Superior temporal gyrus (tissue), 1 donor: Measurements from ENCODE around the gene SHOC2.

Source experiments
- DNase-seq: peaks from one replicate; pipeline ENCODE4 v3.0.0-alpha.2; 2016; ENCODE audit errors: extremely low spot score

Gene SHOC2

GRCh38 chr10:110983466-110983865, 64.1 kb downstream of the SHOC2 start:
- no peak for DNase-seq

DNA sequence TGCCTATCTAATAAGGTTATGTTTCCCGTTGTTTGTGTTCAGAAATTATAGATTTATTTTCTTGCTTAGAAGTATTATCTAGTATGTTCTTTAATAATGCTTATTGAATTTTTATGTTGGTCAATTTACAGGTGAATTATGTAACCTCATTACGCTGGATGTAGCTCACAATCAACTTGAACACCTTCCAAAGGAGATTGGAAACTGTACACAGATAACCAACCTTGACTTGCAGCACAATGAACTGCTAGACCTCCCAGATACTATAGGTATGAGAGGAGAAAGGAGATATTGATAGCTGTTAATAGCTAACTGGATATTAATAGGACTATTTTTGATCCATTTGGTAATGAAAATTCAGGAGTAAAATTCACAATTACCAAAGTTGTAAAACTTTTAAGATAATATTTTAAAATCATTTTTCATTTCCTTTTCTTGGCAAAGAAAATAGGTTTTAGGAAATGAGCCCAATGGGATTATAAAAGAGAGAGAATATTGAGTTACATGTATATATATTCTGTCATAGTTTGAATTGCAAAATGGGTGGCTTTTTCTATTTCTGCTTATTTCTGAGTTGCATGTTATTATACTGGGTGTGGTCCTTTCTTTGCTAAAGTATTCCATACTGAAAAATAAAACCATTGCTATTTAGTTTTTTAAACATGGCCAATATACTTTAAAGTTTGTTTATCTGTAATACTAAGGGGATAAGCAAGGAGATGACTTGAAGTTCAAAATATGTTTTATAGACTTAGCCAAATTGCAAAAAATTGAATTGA, 66.3 kb downstream of the SHOC2 start:
- DNase-seq: no peak

GRCh38 chr10:110989016-110989415, 69.6 kb downstream of the SHOC2 start:
- DNase-seq: no peak

DNA sequence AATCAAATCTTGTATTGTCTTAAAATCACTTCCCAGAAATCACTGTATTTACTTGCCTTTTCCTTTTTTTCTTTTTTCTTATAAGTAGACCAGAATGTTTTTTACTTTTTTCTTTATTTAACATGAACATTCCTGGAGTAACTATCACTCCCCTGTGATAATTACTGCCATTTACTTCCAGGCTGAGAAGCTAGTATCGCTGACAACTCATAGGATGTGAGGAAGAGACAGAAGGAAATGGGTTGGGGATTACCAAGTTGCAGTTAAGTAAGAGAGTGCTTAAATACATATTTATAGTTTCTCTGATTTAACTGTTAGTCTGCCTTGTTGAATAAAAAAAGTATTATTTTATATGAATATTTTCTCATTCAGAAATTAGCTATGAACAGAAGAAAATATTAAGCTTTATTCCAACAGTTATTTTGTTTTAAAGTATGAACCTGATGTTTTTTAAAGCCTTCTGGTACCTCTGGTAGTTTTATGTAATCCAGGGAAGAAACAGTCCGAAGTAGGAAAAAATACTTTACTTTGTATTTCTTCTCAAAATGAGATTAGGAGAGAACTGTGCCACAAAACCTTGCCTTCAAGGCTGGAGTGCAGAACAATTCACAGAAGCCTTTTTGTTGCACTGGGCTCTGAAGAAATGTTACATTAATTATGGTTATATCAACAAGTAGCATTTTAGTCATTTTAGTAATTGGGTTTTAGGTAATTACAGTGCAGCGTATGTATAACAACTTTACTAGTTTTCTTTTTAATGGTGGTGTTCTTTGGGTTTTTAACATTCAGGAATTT, 72.8 kb downstream of the SHOC2 start:
- DNase-seq: peak; percentile 20

DNA sequence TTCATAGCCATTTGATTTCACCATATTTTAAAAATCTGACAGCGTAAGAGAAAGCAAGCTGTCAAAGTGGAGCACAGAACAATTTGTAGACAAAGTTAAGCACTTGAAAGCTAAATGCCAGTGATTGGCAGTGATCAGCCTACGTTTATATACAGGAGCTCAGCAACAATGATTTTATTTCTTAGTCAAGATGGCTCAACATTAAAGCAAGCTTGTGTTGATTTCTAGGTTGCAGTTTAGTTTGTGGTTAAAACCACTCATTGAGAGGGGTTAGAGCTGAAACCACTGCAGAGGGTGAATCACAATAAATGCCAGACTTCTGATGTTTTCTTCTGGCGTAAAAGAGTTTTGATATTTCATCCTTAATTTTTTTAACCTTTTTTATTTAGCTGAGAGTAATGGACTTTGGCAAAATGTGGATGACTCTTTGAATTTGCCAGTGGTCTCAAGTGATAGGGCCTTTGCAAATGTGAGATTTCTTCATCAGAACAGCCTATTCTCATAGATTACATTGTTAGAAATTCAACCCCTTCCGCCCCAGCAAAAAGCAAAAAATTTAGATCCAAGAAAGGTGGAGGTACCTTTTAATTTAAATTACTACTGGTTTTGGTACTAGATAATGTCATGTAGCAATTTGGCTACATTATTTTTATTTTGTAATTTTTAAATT, 73.8 kb downstream of the SHOC2 start:
- DNase-seq: no peak

DNA sequence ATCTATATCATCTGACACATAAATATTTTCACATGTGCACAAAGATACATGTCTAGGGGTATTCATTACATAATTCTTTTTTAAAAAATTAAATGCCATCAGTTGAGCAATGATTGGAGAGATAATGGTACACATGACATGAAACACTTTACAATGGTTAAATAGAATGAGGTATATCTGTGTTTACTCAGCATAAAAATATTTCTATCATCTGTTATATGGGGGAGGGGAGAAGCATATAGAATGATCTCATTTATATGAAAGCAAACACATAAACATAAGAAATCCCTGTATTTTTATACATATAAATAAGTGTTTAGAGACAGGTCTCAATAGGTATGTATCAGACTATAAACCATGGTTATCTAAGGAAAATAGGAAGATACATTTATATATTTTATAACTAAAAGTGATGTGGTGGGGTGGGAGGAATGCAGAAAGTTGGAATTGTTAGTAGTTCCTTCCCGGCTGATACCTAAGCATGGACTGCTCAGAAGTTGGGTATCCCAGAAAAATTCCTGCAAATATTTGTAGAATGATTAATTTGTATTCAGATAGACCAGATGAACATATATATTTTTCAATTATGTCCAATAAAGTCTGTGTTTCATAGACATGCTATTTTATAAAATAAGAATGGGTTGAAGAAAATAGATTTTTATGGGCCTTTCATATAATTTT, 75.1 kb downstream of the SHOC2 start:
- DNase-seq: no peak

DNA sequence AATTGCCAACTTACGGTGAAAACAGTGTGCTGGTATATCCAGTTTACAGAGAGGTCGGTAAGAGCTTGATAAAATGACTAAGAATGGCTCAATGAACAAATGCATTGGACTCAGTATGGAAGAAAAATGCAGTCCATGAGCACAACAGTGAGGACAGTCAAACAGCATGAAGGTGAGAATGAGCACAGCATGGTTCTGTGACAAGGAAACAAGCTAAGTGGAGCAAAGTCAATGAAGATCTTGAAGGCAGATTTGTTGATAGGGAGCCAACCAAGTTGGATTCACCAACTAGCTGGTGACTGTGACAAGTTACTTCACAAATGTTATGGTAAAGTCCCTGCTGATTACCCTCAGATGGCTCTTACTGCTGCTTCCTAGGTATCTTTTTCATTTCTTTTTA, 75.9 kb downstream of the SHOC2 start:
- DNase-seq: no peak

GRCh38 chr10:110996256-110996655, 76.9 kb downstream of the SHOC2 start:
- DNase-seq: no peak

- DNase-seq: no peak
Measured at GRCh38 chr10:111004016-111004415, 84.6 kb downstream of the SHOC2 start.

GRCh38 chr10:111007486-111007885, 88.1 kb downstream of the SHOC2 start:
- DNase-seq: no peak

- DNase-seq: no peak
Measured at GRCh38 chr10:111015181-111015580, 95.8 kb downstream of the SHOC2 start.

GRCh38 chr10:111017098-111017497, 97.7 kb downstream of the SHOC2 start:
- no peak for DNase-seq

GRCh38 chr10:111018021-111018420, 98.6 kb downstream of the SHOC2 start:
- DNase-seq: no peak

GRCh38 chr10:111023060-111023459, 103.7 kb downstream of the SHOC2 start:
- no peak for DNase-seq

DNA sequence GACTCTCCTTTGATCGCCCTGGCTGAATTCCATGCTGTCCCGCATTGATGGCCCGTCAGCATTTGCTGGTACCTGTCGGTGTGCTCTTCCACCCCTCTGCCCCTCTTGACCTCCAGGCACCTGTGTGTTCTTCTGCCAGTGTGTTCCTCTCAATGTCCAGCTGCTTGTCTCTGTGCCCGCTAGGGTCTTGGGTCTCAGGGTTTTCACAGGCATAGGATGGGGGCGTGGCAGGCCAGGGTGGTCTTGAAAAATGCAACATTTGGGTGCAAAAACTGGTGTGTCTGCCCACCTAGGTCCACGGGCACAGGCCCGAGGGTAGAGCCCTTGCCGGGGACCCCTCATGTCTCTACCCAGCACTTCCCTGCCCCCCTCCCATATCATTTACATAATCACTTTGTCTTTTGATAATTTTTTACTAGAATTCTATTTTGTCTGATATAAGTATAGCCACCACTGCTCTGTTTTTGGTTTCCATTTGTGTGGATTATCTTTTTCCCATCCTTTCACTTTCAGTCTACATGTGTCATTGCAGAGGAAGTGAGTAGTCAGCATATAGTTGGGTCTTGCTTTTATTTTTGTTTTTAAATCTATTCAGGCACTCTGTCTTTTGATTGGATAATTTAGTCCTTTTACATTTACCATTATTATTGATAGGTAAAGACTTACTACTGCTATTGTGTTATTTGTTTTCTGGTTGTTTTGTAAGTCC, 110.8 kb downstream of the SHOC2 start:
- DNase-seq: no peak

- no peak for DNase-seq
Measured at GRCh38 chr10:111034598-111035310, 115.3 kb downstream of the SHOC2 start.

DNA sequence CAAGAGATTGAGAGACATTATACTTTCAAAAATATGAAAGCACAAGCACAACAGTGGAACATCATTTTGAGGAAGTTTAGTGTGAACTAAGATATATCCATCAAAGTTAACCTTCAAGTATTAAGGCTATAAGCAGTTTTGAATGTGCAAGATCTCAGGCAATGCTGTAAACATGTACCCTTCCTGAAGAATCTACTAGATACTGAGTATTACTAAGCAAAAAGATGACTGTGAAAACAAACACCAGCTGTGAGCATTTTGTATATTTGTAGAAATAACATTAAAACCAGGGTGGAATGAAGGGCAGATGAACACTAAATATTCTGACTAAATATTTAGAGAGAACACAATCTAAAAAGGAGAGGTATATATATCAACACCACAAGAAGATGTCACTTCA, 116.1 kb downstream of the SHOC2 start:
- no peak for DNase-seq

DNA sequence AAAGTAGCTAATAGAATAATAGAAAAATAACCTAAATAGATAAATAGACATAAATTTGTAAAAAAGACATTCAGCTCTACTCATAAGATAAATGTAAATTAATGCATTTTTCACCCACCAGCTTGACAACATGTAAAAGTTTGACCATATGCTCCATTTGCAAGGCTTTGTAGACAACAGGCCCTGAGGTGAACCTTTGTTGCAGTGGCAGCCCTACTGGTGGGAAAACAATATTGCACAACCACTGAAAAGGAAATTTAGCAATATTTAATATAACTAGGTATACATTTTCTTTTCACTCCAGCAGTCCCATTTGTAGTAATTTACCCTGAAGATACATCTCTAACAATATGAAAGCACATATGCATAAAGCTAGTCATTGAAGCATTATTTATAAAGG, 118.5 kb downstream of the SHOC2 start:
- DNase-seq: no peak

- no peak for DNase-seq
Measured at GRCh38 chr10:111039522-111039921, 120.1 kb downstream of the SHOC2 start.

GRCh38 chr10:111057006-111057405, 137.6 kb downstream of the SHOC2 start:
- no peak for DNase-seq
